Measurements from ENCODE around the gene SERPINB5.

GRCh38 chr18:63495675-63496074 lies 18.9 kb downstream of the SERPINB5 start:
- TF ChIP-seq CTCF (conservative IDR thresholded peaks at IDR 0.05; ENCODE audit: low read depth in 2 of 2) (no peak), CREB1 (CRISPR knock-in tag; IDR thresholded peaks at IDR 0.05; ENCODE audit: low read depth) (no peak), EZH2 (IDR thresholded peaks at IDR 0.05; ENCODE audit: low read depth, unreplicated experiment) (no peak), EZH2phosphoT487 (IDR thresholded peaks at IDR 0.05; ENCODE audit: unreplicated experiment) (no peak), REST (IDR thresholded peaks at IDR 0.05; ENCODE audit: unreplicated experiment) (no peak), ZNF331 (CRISPR knock-in tag; IDR thresholded peaks at IDR 0.05; ENCODE audit: low read depth) (no peak), ZNF114 (CRISPR knock-in tag; IDR thresholded peaks at IDR 0.05) (no peak)

Measured in GM23338 (cell line).